Thoracic aorta (tissue), 2 donors: ENCODE data around the gene RSPO3. TPM values are rescaled to one million over a fixed set of nuclear protein-coding genes. Genes with fewer than 3 reads are reported as not detected.

Experiments used
- ATAC-seq: fragments of 150-250 bp; one replicate; pipeline ENCODE4 v1.8.0; 2017; ENCODE audit warnings: low read depth; ENCODE audit not compliant: insufficient number of reproducible peaks, low FRiP score
- DNase-seq: peaks from one replicate; pipeline ENCODE4 v3.0.0-alpha.2; 2020; ENCODE audit warnings: low spot score
- H3K27ac ChIP-seq, 2 donors: fragments of 200-600 bp; sonication (generic); 1 replicate in 1 of 2; 2 replicates in 1 of 2; pipeline ENCODE4 v1.5.1; 2016; ENCODE audit warnings: mild to moderate bottlenecking in 2 of 2, moderate library complexity in 2 of 2
- H3K27me3 ChIP-seq: fragments of 200-600 bp; sonication (generic); replicated peaks from 2 replicates; pipeline ENCODE4 v1.6.0; 2016; ENCODE audit warnings: mild to moderate bottlenecking; ENCODE audit not compliant: insufficient read depth
- H3K36me3 ChIP-seq: fragments of 200-600 bp; sonication (generic); one replicate; pipeline ENCODE4 v1.5.1; 2016
- H3K4me1 ChIP-seq, 2 donors: fragments of 200-600 bp; sonication (generic); 1 replicate in 1 of 2; 2 replicates in 1 of 2; pipeline versions ENCODE4 v1.5.1 to v1.6.0; 2016; ENCODE audit warnings: low read depth in 2 of 2, mild to moderate bottlenecking in 1 of 2; ENCODE audit not compliant: control insufficient read depth in 1 of 2
- H3K4me3 ChIP-seq: fragments of 200-600 bp; sonication (generic); 2 replicates; pipeline ENCODE4 v1.5.1; 2016; ENCODE audit warnings: mild to moderate bottlenecking
- H3K9me3 ChIP-seq: fragments of 200-600 bp; sonication (generic); 2 replicates; pipeline ENCODE4 v1.5.1; 2016
- total RNA-seq, 2 donors: library from RNA; depleted of rRNA; stranded (reverse); fragments of >200 nt; gene quantifications; one replicate each; pipeline versions ENCODE4 v1.1.0 to v1.2.3, GENCODE V29; 2016
- TF ChIP-seq, protein P1 (sequence below): fragments of 200-600 bp; sonication (generic); IDR thresholded peaks from one replicate; pipeline ENCODE4 v1.5.1; 2019; ENCODE audit warnings: antibody characterized with exemption

The RSPO3 gene
- total RNA-seq, 2 donors from 2014 or later, result 1.1 to 2.3 TPM

DNA sequence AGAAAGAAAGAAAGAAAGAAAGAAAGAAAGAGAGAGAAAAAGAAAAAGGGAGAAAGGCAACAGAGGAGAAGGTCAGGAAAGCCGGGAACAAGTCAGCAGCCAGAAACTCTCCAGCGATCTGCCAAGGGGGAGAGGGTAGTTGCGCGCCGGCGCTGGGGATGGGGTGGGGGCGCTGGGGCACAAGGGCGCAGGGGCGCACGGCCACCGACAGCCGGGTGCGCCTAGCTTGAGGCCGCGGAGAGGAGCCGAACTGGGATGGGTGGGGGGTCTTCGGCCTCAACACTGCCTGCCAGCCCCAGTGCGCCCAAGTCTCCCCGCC, 533 bp upstream of the RSPO3 start:
- Histone ChIP-seq H3K27ac (no peak overlapping the region), H3K27me3 (no peaks in the 10 kb centered on the region), H3K4me1 (peaks cover 20 to 26% of the 10 kb centered on the region in 2 donors), H3K4me3 (peak overlapping the region; percentile 72), H3K9me3 (no peaks in the 10 kb centered on the region), H3K36me3 (no peaks in the 10 kb centered on the region)
- no peak for ATAC-seq
- TF ChIP-seq, protein P1, sequence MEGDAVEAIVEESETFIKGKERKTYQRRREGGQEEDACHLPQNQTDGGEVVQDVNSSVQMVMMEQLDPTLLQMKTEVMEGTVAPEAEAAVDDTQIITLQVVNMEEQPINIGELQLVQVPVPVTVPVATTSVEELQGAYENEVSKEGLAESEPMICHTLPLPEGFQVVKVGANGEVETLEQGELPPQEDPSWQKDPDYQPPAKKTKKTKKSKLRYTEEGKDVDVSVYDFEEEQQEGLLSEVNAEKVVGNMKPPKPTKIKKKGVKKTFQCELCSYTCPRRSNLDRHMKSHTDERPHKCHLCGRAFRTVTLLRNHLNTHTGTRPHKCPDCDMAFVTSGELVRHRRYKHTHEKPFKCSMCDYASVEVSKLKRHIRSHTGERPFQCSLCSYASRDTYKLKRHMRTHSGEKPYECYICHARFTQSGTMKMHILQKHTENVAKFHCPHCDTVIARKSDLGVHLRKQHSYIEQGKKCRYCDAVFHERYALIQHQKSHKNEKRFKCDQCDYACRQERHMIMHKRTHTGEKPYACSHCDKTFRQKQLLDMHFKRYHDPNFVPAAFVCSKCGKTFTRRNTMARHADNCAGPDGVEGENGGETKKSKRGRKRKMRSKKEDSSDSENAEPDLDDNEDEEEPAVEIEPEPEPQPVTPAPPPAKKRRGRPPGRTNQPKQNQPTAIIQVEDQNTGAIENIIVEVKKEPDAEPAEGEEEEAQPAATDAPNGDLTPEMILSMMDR, result no peak
- no peak for DNase-seq

- DNase-seq, result no peak
- H3K4me1 ChIP-seq, result peaks cover 20 to 26% of the 10 kb centered on the region in 2 donors
Observed at GRCh38 chr6:127119102-127120022, 891 bp downstream of the RSPO3 start.

GRCh38 chr6:127120023-127120786, 1.7 kb downstream of the RSPO3 start:
- peak overlapping the region; percentile 72 for H3K4me3 ChIP-seq
- H3K27ac ChIP-seq, result no peak overlapping the region
- no peaks in the 10 kb centered on the region for H3K27me3 ChIP-seq
- no peak for ATAC-seq
- H3K4me1 ChIP-seq, result peaks cover 20 to 26% of the 10 kb centered on the region in 2 donors
- no peak for DNase-seq
- H3K9me3 ChIP-seq, result no peaks in the 10 kb centered on the region
- TF ChIP-seq, protein P1, result no peak
- no peaks in the 10 kb centered on the region for H3K36me3 ChIP-seq

More at GRCh38 chr6:127119102-127120022, 891 bp downstream of the RSPO3 start:
- no peaks in the 10 kb centered on the region for H3K27me3 ChIP-seq
- H3K4me3 ChIP-seq, result peak overlapping the region; percentile 72
- ATAC-seq, result no peak
- TF ChIP-seq, protein P1, result no peak
- H3K9me3 ChIP-seq, result no peaks in the 10 kb centered on the region
- no peak overlapping the region for H3K27ac ChIP-seq
- H3K36me3 ChIP-seq, result no peaks in the 10 kb centered on the region

GRCh38 chr6:127120787-127121636, 2.5 kb downstream of the RSPO3 start:
- DNase-seq (no peak), ATAC-seq (peak; percentile 49)
- H3K36me3 ChIP-seq, result no peaks in the 10 kb centered on the region
- TF ChIP-seq, protein P1, result peak; percentile 30
- no peaks in the 10 kb centered on the region for H3K27me3 ChIP-seq
- no peaks in the 10 kb centered on the region for H3K9me3 ChIP-seq
- peak overlapping the region; percentile 72 for H3K4me3 ChIP-seq
- H3K4me1 ChIP-seq, result peaks cover 20 to 26% of the 10 kb centered on the region in 2 donors
- no peak overlapping the region for H3K27ac ChIP-seq
